B cell (primary cell): Measurements from ENCODE around the gene RFX2. TPM values are rescaled to one million over a fixed set of nuclear protein-coding genes. Genes with fewer than 3 reads are reported as not detected.

Experiments
- ATAC-seq: fragments of 200-7000 bp; cut with Tn5 transposase; one replicate; pipeline ENCODE4 v1.10.0; 2021; ENCODE audit warnings: low read depth, mild to moderate bottlenecking, moderate number of reproducible peaks, moderate library complexity
- CTCF ChIA-PET: fragments of 350-600 bp; sonication (Branson Sonifier 250); formaldehyde crosslinking; loops from one replicate; lab custom pipeline; 2021; ENCODE audit warnings: antibody characterized with exemption, inconsistent platforms; lab: Charles Lee
- POLR2A ChIA-PET: fragments of 350-600 bp; sonication (Branson Sonifier 250); formaldehyde crosslinking; loops from one replicate; lab custom pipeline; 2021; ENCODE audit warnings: antibody characterized with exemption; lab: Charles Lee
- DNase-seq: peaks from one replicate; pipeline ENCODE4 v3.0.0; 2013
- H2AFZ ChIP-seq: 2 replicates; pipeline ENCODE4 v1.6.1; 2012; ENCODE audit warnings: mild to moderate bottlenecking, low read depth, low read length; ENCODE audit not compliant: insufficient read depth, poor library complexity, severe bottlenecking
- H3K27ac ChIP-seq, 2 donors: 1 replicate in 1 of 2; 2 replicates in 1 of 2; pipeline ENCODE4 v1.5.1; 2012 to 2013; ENCODE audit warnings: low read length in 2 of 2, mild to moderate bottlenecking in 2 of 2, moderate library complexity in 1 of 2
- H3K27me3 ChIP-seq, 4 experiments: fragments of 200-600 bp in 1 of 4; sonication (generic) in 1 of 4; replicated peaks in 1 of 4; 1 replicate in 2 of 4; 2 replicates in 2 of 4; pipeline versions ENCODE4 v1.6.1 to v1.7.0; 2013 to 2016; ENCODE audit warnings: low read length in 3 of 4, mild to moderate bottlenecking in 2 of 4, mixed read lengths in 1 of 4, moderate library complexity in 1 of 4; ENCODE audit not compliant: insufficient read depth in 4 of 4, control insufficient read depth in 3 of 4; ENCODE audit errors: control extremely low read depth in 1 of 4
- H3K36me3 ChIP-seq, 2 experiments: replicated peaks in 1 of 2; 1 replicate in 1 of 2; 2 replicates in 1 of 2; pipeline versions ENCODE4 v1.6.1 to v1.7.1; 2013; ENCODE audit warnings: low read length in 1 of 2; ENCODE audit not compliant: insufficient read depth in 2 of 2, control insufficient read depth in 1 of 2; ENCODE audit errors: control extremely low read depth in 1 of 2, extremely low read depth in 1 of 2
- H3K4me1 ChIP-seq, 2 donors: fragments of 200-600 bp in 1 of 2; sonication (generic) in 1 of 2; 1 replicate in 1 of 2; 2 replicates in 1 of 2; pipeline versions ENCODE4 v1.5.1 to v1.6.1; 2013 to 2017; ENCODE audit warnings: low read length in 2 of 2; ENCODE audit not compliant: control insufficient read depth in 2 of 2, insufficient read depth in 2 of 2
- H3K4me2 ChIP-seq: replicated peaks from 2 replicates; pipeline ENCODE3; 2012; ENCODE audit warnings: mild to moderate bottlenecking, low read depth, low read length; ENCODE audit not compliant: poor library complexity, severe bottlenecking
- H3K4me3 ChIP-seq, 5 experiments: fragments of 200-600 bp in 1 of 5; sonication (generic) in 1 of 5; 1 replicate in 3 of 5; 2 replicates in 2 of 5; pipeline versions ENCODE4 v1.5.1 to v1.7.0; 2011 to 2016; ENCODE audit warnings: low read length in 4 of 5, mild to moderate bottlenecking in 4 of 5, low read depth in 2 of 5, control low read depth in 1 of 5, moderate library complexity in 1 of 5; ENCODE audit not compliant: insufficient read depth in 1 of 5; ENCODE audit errors: control extremely low read depth in 1 of 5, extremely low read depth in 1 of 5
- H3K79me2 ChIP-seq: fragments of 200-600 bp; sonication (generic); one replicate; pipeline ENCODE4 v1.6.0; 2016; ENCODE audit warnings: low read length; ENCODE audit not compliant: control insufficient read depth, insufficient read depth
- H3K9ac ChIP-seq: fragments of 200-600 bp; sonication (generic); 2 replicates; pipeline ENCODE4 v1.6.1; 2017; ENCODE audit warnings: mild to moderate bottlenecking, low read length, moderate library complexity
- H3K9me3 ChIP-seq, 3 donors: one replicate each; pipeline versions ENCODE4 v1.6.1 to v1.7.1; 2013; ENCODE audit warnings: low read length in 2 of 3; ENCODE audit not compliant: control insufficient read depth in 2 of 3, insufficient read depth in 1 of 3; ENCODE audit errors: control extremely low read depth in 1 of 3
- H4K20me1 ChIP-seq: 2 replicates; pipeline ENCODE4 v1.6.0; 2012; ENCODE audit warnings: mild to moderate bottlenecking, low read length; ENCODE audit not compliant: insufficient read depth, control insufficient read depth, poor library complexity, severe bottlenecking
- H3K27ac Mint-ChIP-seq: one replicate; pipeline ENCODE4 v1.8.0; 2021; ENCODE audit warnings: mixed read lengths
- H3K27me3 Mint-ChIP-seq: one replicate; pipeline ENCODE4 v1.8.0; 2021; ENCODE audit warnings: mixed read lengths
- H3K4me1 Mint-ChIP-seq: one replicate; pipeline ENCODE4 v1.8.0; 2021; ENCODE audit warnings: mixed read lengths
- H3K4me3 Mint-ChIP-seq: one replicate; pipeline ENCODE4 v1.8.0; 2021; ENCODE audit warnings: mixed read lengths
- H3K9me3 Mint-ChIP-seq: one replicate; pipeline ENCODE4 v1.8.0; 2022; ENCODE audit warnings: mixed read lengths; ENCODE audit not compliant: insufficient read depth
- CTCF ChIP-seq: fragments of 200-600 bp; IDR thresholded peaks from one replicate; pipeline ENCODE4 v1.8.0; 2022; ENCODE audit warnings: antibody characterized with exemption, mild to moderate bottlenecking
- EZH2 ChIP-seq: IDR thresholded peaks from 2 replicates; pipeline ENCODE4 v1.6.1; 2012; ENCODE audit warnings: borderline replicate concordance, low read depth, mild to moderate bottlenecking, moderate library complexity, low read length; ENCODE audit not compliant: insufficient read depth, poor library complexity, severe bottlenecking
- WGBS: methylation state at CpG from one replicate; pipeline ENCODE4 v1.1.5; 2013; ENCODE audit warnings: missing lambda C conversion rate; ENCODE audit not compliant: insufficient coverage; 5-methylcytosine and 5-hydroxymethylcytosine counted together
- intact Hi-C: fragments of 100-400 bp; cut with micrococcal nuclease; formaldehyde crosslinking; loops from one replicate; pipeline ENCODE4 v1.10.0; 2022
- polyA plus RNA-seq: library from polyadenylated mRNA; depleted of rRNA; stranded (reverse); fragments of >200 nt; gene quantifications from 2 replicates; pipeline ENCODE4 v1.2.3, GENCODE V29; 2012
- total RNA-seq, 2 donors: library from RNA; stranded (reverse); fragments of 120-200 nt in 1 of 2; gene quantifications; 1 replicate in 1 of 2; 2 replicates in 1 of 2; pipeline versions ENCODE4 v1.2.3 to v1.2.4, GENCODE V29; 2013 to 2022

Gene RFX2
- total and polyA plus RNA-seq, 2 donors (not counting 1 experiment from before 2014, with no cell fraction given), result 7.1 to 8.6 TPM

DNA sequence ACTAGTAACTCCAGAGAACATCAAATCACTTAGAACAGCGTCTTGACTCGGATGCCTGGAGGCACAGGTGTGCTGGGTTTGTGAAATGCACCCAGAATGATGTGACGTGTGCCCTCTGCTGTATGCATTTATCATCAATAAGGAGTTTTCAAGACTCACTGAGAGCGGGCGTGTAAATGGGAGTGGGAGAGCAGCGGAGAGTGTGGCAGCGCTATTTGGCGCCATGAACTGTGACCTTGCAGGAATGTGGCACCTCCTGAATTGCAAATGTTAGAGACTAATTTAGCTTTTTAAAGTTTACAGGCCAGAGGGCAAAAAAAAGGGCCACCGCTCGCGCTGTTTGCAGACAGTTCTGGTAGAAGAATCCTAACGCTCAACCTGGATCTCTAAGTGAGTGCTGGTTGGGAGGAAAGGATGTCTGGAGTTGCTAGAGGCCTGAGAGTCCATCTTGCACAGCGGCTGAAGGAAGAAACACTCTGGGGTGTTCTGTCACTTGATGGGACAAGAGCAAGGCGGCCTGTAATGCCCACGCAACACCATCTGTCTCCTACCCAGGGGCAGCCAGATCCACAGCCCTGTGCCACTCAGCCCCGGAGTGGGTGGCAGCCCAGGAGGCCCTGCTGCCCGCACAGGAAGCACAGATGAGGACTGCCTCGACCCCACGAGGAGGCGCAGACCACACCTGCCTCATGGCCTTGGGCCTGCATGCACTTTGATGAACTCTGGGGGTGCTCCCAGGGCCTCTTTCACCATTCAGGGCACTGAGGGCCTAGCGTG lies 152.0 kb downstream of the RFX2 start:
- POLR2A ChIA-PET, result no interaction called here
- no peaks in the 10 kb centered on the region for H3K27me3 Mint-ChIP-seq
- H3K27ac Mint-ChIP-seq, result no peak overlapping the region
- Histone ChIP-seq H3K9ac (no peak overlapping the region), H3K4me2 (no peak overlapping the region), H3K27ac (no peak overlapping the region), H3K4me1 (peaks cover 26 to 32% of the 10 kb centered on the region in 2 donors), H3K27me3 (no peaks in the 10 kb centered on the region), H2AFZ (no peak overlapping the region), H3K4me3 (no peak overlapping the region), H3K9me3 (no peaks in the 10 kb centered on the region), H3K36me3 (peaks cover 0 to 9% of the 10 kb centered on the region in 2 experiments), H4K20me1 (peaks cover 96% of the 10 kb centered on the region), H3K79me2 (peaks cover 99% of the 10 kb centered on the region)
- peaks cover 78% of the 10 kb centered on the region for H3K4me1 Mint-ChIP-seq
- no peaks in the 10 kb centered on the region for H3K9me3 Mint-ChIP-seq
- DNase-seq (no peak), ATAC-seq (no peak)
- TF ChIP-seq CTCF (no peak), EZH2 (no peak)
- intact Hi-C loops, result no loop called here
- CTCF ChIA-PET, result interaction anchor here (2.1 kb wide), 1 partner anchor 10 kb away, joined by 8 read pairs; no protein-coding TSS in a partner anchor
- no peak overlapping the region for H3K4me3 Mint-ChIP-seq
- WGBS, result 83% methylated on average over 18 of the region's 21 CpGs

DNA sequence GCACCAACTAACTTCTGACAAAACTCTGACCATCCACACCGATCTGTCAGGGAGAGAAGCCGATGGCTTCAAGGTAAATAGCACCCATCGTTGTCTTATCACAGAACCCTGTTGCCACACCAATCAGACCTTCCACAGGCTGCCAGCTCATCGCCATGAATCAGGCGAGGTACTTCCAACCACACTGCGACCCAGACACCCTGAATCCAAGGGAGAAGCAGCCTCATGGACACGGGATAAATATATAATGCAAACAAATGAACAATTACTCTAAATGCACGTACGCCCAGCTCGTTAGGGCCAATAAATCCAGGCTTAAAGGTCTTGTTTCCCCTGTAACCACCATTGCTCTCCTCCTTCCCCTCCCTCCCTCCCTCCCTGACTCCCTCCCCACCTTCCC lies 153.1 kb downstream of the RFX2 start:
- ChIA-PET POLR2A (no interaction called here), CTCF (interaction anchor here (1.3 to 4.3 kb wide), 3 partner anchors 11 to 14 kb away, joined by 3 to 22 read pairs (median 8); no protein-coding TSS in a partner anchor)
- Mint-ChIP-seq H3K4me1 (peaks cover 78% of the 10 kb centered on the region), H3K27me3 (no peaks in the 10 kb centered on the region), H3K9me3 (no peaks in the 10 kb centered on the region), H3K27ac (no peak overlapping the region), H3K4me3 (no peak overlapping the region)
- Histone ChIP-seq H4K20me1 (peaks cover 96% of the 10 kb centered on the region), H3K4me1 (peaks cover 24 to 30% of the 10 kb centered on the region in 2 donors), H3K9me3 (no peaks in the 10 kb centered on the region), H3K4me2 (no peak overlapping the region), H3K79me2 (peaks cover 99% of the 10 kb centered on the region), H3K9ac (no peak overlapping the region), H3K4me3 (no peak overlapping the region), H3K27ac (no peak overlapping the region), H3K27me3 (no peaks in the 10 kb centered on the region), H3K36me3 (peaks cover 0 to 9% of the 10 kb centered on the region in 2 experiments), H2AFZ (no peak overlapping the region)
- no peak for DNase-seq
- intact Hi-C loops, result no loop called here
- no peak for TF ChIP-seq CTCF
- TF ChIP-seq EZH2, result no peak
- ATAC-seq, result no peak
- 94% methylated on average over 10 of the region's 10 CpGs for WGBS
